OCI-LY1 (cell line): ENCODE results near the gene CDR2.

Source experiments
- H2AFZ ChIP-seq: fragments of 200-600 bp; sonication (generic), shearing (Covaris generic); 2 replicates; pipeline ENCODE4 v1.6.0; 2014; ENCODE audit warnings: antibody characterized with exemption, mild to moderate bottlenecking, low read length
- H3F3A ChIP-seq: fragments of 200-600 bp; sonication (generic), shearing (Covaris generic); 2 replicates; pipeline ENCODE4 v1.6.0; 2014; ENCODE audit warnings: mild to moderate bottlenecking, antibody characterized with exemption, low read length, moderate library complexity; ENCODE audit not compliant: insufficient read depth
- H3K27ac ChIP-seq: fragments of 200-600 bp; sonication (generic); 2 replicates; pipeline ENCODE4 v1.5.1; 2014; ENCODE audit warnings: low read length, mixed run types, mild to moderate bottlenecking, low read depth; ENCODE audit not compliant: poor library complexity, severe bottlenecking
- H3K27me3 ChIP-seq: fragments of 200-600 bp; sonication (generic); 2 replicates; pipeline ENCODE4 v1.6.0; 2014; ENCODE audit warnings: antibody characterized with exemption, mild to moderate bottlenecking, low read length, moderate library complexity; ENCODE audit not compliant: insufficient read depth
- H3K36me3 ChIP-seq: fragments of 200-600 bp; sonication (generic); 2 replicates; pipeline ENCODE4 v1.6.1; 2014; ENCODE audit warnings: mild to moderate bottlenecking, antibody characterized with exemption, low read length, moderate library complexity, mixed read lengths; ENCODE audit not compliant: insufficient read depth
- H3K4me1 ChIP-seq: fragments of 200-600 bp; sonication (generic); 2 replicates; pipeline ENCODE4 v1.5.1; 2014; ENCODE audit warnings: mild to moderate bottlenecking, low read length, moderate library complexity; ENCODE audit not compliant: insufficient read depth, severe bottlenecking
- H3K4me2 ChIP-seq: fragments of 200-600 bp; sonication (generic), shearing (Covaris generic); 2 replicates; pipeline ENCODE4 v1.6.1; 2014; ENCODE audit warnings: low read length
- H3K4me3 ChIP-seq: fragments of 200-600 bp; sonication (generic); 2 replicates; pipeline ENCODE4 v1.5.1; 2014; ENCODE audit warnings: low read length, low read depth, mild to moderate bottlenecking, mixed read lengths; ENCODE audit not compliant: poor library complexity, severe bottlenecking
- H3K79me2 ChIP-seq: fragments of 200-600 bp; shearing (Covaris generic); 2 replicates; pipeline ENCODE4 v1.6.1; 2016; ENCODE audit warnings: mixed run types, low read length, mixed read lengths; ENCODE audit not compliant: insufficient read depth
- H3K9ac ChIP-seq: fragments of 200-600 bp; sonication (generic), shearing (Covaris generic); 2 replicates; pipeline ENCODE4 v1.6.1; 2014; ENCODE audit warnings: mild to moderate bottlenecking, low read length, mixed read lengths
- H3K9me2 ChIP-seq: fragments of 200-600 bp; sonication (generic), shearing (Covaris generic); 2 replicates; pipeline ENCODE4 v1.6.1; 2014; ENCODE audit warnings: low read depth, mild to moderate bottlenecking, low read length, mixed read lengths
- H3K9me3 ChIP-seq: fragments of 200-600 bp; shearing (Covaris generic); 2 replicates; pipeline ENCODE4 v1.6.1; 2014; ENCODE audit warnings: low read length, mixed read lengths
- H4K20me1 ChIP-seq: fragments of 200-600 bp; sonication (generic), shearing (Covaris generic); 2 replicates; pipeline ENCODE4 v1.6.0; 2016; ENCODE audit warnings: mild to moderate bottlenecking, low read length; ENCODE audit not compliant: insufficient read depth
- CTCF ChIP-seq: fragments of 200-600 bp; sonication (generic), shearing (Covaris generic); IDR thresholded peaks from 2 replicates; pipeline ENCODE4 v1.5.1; 2017; ENCODE audit warnings: mild to moderate bottlenecking, antibody characterized with exemption, low read length, moderate library complexity, mixed read lengths
- EZH2 ChIP-seq: fragments of 200-600 bp; sonication (generic), shearing (Covaris generic); IDR thresholded peaks from 2 replicates; pipeline ENCODE4 v1.8.0; 2017; ENCODE audit warnings: borderline replicate concordance, mixed run types, mild to moderate bottlenecking, antibody characterized with exemption, low read length, moderate library complexity, mixed read lengths

CDR2 gene

GRCh38 chr16:22315979-22316378, 58.4 kb downstream of the CDR2 start:
- no peak overlapping the region for H3K4me3 ChIP-seq
- no peaks in the 10 kb centered on the region for H3K27me3 ChIP-seq
- no peaks in the 10 kb centered on the region for H3F3A ChIP-seq
- H3K9me3 ChIP-seq, result no peaks in the 10 kb centered on the region
- H3K4me2 ChIP-seq, result no peak overlapping the region
- no peaks in the 10 kb centered on the region for H4K20me1 ChIP-seq
- H3K27ac ChIP-seq, result no peak overlapping the region
- H3K9me2 ChIP-seq, result no peaks in the 10 kb centered on the region
- no peaks in the 10 kb centered on the region for H3K79me2 ChIP-seq
- H3K36me3 ChIP-seq, result peaks cover 85% of the 10 kb centered on the region
- TF ChIP-seq CTCF (no peak), EZH2 (no peak)
- no peak overlapping the region for H3K9ac ChIP-seq
- H3K4me1 ChIP-seq, result no peaks in the 10 kb centered on the region
- no peak overlapping the region for H2AFZ ChIP-seq

GRCh38 chr16:22314661-22315626, 59.5 kb downstream of the CDR2 start:
- Histone ChIP-seq H3K9me2 (no peaks in the 10 kb centered on the region), H2AFZ (no peak overlapping the region), H4K20me1 (no peaks in the 10 kb centered on the region), H3K27ac (no peak overlapping the region), H3K4me1 (no peaks in the 10 kb centered on the region), H3F3A (no peaks in the 10 kb centered on the region), H3K27me3 (no peaks in the 10 kb centered on the region), H3K4me3 (no peak overlapping the region), H3K9ac (no peak overlapping the region), H3K4me2 (no peak overlapping the region), H3K79me2 (no peaks in the 10 kb centered on the region), H3K9me3 (no peaks in the 10 kb centered on the region), H3K36me3 (peaks cover 78% of the 10 kb centered on the region)
- TF ChIP-seq CTCF (no peak), EZH2 (no peak)

DNA sequence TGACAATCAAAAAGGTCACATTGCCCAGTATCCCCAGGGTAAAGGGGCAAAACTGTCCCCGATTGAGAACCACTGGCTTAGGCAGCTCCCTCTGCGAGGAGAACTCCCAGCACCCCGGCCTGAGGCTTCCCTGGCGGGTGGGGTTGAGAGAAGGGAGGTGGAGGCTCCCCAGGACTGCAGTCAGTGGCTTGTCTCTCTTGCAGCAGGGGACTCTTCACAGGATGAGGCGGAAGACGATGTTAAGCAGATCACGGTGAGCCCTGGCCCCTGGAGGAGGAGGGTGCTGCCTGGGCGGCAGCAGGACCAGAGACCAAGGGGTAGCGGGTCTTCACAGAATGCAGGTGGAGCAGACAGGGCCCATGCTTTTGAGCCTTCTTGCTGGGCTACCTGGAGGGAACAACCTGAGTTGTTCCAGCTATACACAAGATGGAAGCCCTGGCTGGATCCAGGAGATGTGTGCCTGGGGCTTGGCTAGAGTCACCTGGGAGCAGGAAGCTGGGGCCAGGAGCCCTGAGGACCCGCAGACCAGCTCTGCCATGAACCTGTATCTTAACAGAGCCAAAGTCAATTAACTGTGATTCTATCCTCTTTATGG, 60.4 kb downstream of the CDR2 start:
- no peak overlapping the region for H3K4me2 ChIP-seq
- H3K36me3 ChIP-seq, result peaks cover 81% of the 10 kb centered on the region
- no peak for TF ChIP-seq EZH2
- TF ChIP-seq CTCF, result no peak
- no peaks in the 10 kb centered on the region for H4K20me1 ChIP-seq
- H2AFZ ChIP-seq, result no peak overlapping the region
- H3K4me1 ChIP-seq, result no peaks in the 10 kb centered on the region
- H3K4me3 ChIP-seq, result no peak overlapping the region
- H3K79me2 ChIP-seq, result no peaks in the 10 kb centered on the region
- no peak overlapping the region for H3K27ac ChIP-seq
- no peaks in the 10 kb centered on the region for H3K9me3 ChIP-seq
- H3K27me3 ChIP-seq, result no peaks in the 10 kb centered on the region
- no peak overlapping the region for H3K9ac ChIP-seq
- H3F3A ChIP-seq, result no peaks in the 10 kb centered on the region
- H3K9me2 ChIP-seq, result no peaks in the 10 kb centered on the region
